Adrenal gland (tissue), 5 donors: ENCODE measurements around the gene ABCE1.

Experiments used
- CTCF ChIP-seq, 6 experiments: fragments of 450-650 bp in 4 of 6; fragments of 200-600 bp in 2 of 6; sonication (generic) in 1 of 6; IDR thresholded peaks; 1 replicate in 5 of 6; 2 replicates in 1 of 6; pipeline versions ENCODE4 v1.5.1 to v1.8.0; 2016 to 2021; ENCODE audit warnings: antibody characterized with exemption in 6 of 6, mild to moderate bottlenecking in 2 of 6, moderate library complexity in 1 of 6
- POLR2A ChIP-seq, 2 donors: fragments of 450-650 bp; IDR thresholded peaks; one replicate each; pipeline ENCODE4 v1.6.1; 2017; ENCODE audit warnings: antibody characterized with exemption in 2 of 2, mild to moderate bottlenecking in 2 of 2, moderate library complexity in 1 of 2
- donor health status: DM: no; HTN: no; CAD: no.

DNA sequence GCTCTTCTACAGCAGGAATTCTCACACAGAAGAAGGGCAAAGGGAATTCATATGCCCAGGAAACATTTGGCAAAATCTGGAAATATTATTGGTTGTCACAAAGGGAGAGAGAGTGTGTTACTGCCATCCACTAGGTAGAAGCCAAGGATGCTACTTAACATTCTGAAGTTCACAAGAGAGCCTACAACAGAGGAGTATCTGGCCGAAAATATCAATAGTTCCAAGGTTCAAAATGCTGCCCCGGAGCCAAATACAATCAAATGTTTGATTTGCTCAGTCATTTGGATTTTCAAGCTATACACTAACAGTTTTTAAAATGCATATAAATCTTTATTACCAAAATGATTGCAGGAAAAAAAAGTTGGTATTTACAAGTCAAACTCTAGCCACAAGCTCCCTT, 63.4 kb downstream of the ABCE1 start:
- TF ChIP-seq CTCF (IDR thresholded peaks at IDR 0.05): no peak
- no peak for TF ChIP-seq POLR2A (IDR thresholded peaks at IDR 0.05)
